ENCODE data around the gene C10orf67.

C10orf67 gene

GRCh38 chr10:23195846-23196600 is 148.6 kb downstream of the C10orf67 start:
- no peak for DNase-seq

- no peak for DNase-seq
Observed at GRCh38 chr10:23194966-23195845, 149.4 kb downstream of the C10orf67 start.

GRCh38 chr10:23194471-23194965 is 150.1 kb downstream of the C10orf67 start:
- DNase-seq, result no peak

- no peak for DNase-seq
Observed at GRCh38 chr10:23193435-23194074, 151.0 kb downstream of the C10orf67 start.

- peak; percentile 6 for DNase-seq
Observed at GRCh38 chr10:23192712-23193434, 151.7 kb downstream of the C10orf67 start.

- DNase-seq, result no peak
Observed at GRCh38 chr10:23191764-23192711, 152.6 kb downstream of the C10orf67 start, which contains the start of gene PTF1A. PTF1A (plus strand) TSS chr10:23192312; CDS start chr10:23192531, 219 bp downstream.

DNA sequence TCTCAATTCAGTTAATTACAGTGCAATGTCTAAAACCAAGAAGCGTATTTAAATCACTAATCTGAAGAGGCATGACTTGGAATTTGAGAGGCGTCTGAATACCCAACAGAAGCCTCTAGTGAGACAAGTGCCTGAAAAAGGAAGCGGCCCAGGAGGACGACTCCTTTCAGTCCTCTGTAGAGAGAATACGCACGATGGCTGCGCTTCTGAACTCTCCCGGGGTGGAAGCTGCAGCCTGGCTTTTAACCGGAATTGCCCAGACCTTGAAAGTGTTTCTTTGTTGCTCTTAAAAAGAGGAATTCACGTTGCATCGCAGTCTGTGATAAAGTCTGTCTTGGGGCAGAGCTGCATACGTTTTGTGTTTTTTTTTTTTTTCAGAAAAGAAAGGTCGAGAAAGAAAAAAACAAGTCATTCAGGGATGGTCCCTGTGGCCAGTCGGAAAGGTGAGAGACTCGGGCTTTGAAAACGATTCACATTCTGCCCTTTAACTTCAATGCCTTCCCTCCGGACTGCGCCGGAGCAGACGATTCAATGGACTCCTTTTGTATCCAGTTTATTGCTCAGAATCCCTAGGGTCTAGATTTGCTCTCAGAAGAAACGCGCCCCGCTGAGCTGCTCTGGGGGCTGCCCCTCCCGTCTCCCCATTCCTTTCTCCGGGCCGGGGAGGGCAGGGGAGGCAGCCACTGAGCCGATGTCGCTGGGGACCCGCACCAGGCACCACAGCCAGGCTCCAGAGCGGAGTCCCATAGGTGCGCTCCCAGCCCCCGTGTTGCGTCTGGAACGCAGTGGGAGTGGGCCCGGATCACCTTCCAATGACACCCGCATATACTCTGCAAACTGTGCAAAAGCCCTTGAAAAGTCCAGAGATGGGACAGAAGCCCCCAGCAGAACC is 153.5 kb downstream of the C10orf67 start:
- no peak for DNase-seq

- no peak for DNase-seq
Observed at GRCh38 chr10:23189024-23189423, 155.6 kb downstream of the C10orf67 start.

DNA sequence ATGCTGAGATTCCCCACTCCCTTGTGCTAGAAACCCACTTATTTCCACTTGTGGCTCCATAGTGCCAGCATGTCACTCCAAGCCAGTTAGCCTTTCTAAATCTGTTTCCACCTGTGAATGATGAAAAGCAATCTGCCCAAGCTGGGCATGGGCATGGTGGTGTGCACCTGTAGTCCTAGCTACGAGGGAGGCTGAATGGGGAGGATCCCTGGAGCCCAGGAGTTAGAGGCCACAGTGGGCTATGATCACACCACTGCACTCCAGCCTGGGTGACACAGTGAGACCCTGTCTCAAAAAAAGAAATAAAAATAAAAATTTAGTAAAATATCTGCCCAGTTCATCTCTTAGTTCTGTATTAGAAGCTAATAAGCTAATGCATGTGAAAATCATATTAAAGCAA is 157.4 kb downstream of the C10orf67 start:
- DNase-seq, result no peak

DNA sequence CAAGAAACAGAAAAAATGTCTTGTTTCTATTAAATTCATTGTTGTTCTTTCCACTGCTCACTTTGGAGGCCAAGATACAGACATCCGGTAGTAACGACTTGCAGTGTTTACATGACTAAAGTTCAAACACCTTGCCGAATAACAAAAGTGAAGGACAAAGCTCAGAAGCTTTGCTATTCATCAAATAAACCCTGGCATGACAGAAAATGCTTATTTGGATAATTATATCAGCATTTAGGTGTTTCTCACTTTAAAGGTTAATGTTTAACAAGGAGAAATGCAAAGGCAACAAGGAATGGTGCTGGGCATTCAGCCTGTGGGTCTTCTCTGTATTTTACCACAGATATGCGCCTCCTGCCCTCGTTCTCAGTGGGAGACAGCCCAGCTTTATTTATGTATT is 157.9 kb downstream of the C10orf67 start:
- no peak for DNase-seq

DNA sequence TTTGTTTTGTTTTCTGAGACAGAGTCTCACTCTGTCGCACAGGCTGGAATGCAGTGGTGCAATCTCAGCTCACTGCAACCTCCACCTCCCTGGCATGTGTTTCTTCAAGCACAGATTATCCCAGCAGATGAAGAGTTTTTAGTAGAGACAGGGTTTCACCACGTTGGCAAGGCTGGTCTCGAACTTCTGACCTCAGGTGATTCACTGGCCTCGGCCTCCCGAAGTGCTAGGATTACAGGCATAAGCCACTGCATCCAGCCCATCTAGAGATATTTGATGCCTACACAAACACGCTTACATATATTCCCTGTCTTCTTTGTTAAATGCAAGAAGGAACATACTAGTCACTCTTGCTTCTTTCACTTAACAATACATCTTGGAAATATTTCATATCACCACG is 158.4 kb downstream of the C10orf67 start:
- no peak for DNase-seq

DNA sequence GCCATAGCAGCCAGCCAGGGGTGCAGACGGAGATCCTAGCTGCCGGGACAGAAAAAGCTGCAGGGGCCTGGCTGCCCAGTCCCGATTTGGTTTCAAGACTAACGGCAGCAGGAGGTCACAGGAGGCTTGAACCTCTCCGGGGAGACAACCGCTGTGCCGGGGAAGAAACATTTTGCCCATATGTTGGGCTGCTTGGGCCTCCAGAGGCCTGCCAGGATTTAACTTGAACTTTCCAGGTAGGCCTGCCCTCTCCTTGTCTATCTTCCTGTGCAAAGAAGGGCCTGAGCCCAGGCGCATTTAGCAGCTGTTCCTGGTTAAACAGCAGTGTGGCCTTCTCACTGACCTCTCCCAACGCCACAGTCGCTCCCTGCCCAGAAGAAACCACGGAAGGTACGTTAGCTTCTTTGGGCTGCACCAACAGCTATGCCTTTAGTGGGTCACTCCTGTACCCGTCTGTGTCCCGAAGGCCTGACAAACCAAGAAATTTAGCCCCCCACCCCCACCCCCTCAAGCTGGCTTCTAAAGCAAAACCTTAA is 169.6 kb downstream of the C10orf67 start:
- no peak for DNase-seq

- no peak for DNase-seq
Observed at GRCh38 chr10:23174074-23174976, 170.3 kb downstream of the C10orf67 start.

DNA sequence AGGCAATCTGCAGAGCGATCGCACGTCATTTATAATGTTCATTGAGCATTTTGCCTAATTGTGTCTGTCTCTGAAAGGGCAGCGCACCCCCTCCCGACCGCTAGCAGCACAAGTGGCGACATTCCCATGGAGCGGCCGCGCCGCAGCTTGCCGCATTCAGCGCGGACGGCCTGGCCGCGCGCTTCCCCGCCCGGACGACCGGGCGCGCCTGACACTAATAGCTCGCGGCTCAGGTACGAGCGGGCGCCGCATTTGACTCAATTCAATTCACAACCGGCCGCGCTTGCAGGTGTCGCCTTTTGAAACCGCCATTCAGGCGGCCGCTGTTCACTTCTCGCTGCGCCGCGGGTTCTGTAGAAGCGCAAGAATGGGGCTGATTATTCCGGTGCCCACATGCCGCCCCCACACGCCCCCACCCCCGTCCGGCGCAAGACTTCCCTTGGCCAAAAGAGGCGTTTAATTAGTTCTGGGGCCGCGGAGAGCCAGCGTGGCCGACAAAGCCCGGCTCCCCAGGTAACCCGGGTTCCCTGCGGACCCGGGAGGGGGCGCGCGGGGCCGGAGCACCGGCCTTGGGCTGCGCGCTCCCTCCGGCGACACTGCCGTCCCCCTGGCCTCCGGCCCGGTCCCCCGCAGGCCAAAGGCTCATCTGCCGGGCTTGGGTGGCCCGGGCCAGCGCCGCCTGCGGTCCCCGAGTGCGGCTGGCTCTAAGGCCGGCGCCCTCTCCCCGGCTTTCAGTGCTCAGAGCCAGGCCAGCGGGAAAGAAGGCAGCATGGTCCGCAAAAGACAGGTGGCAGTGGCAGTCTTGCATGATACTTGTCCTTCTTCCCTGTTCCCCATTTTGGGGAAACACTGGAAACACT is 171.2 kb downstream of the C10orf67 start:
- peak; percentile 20 for DNase-seq

GRCh38 chr10:23172429-23173213 is 172.0 kb downstream of the C10orf67 start:
- no peak for DNase-seq

- DNase-seq, result no peak
Observed at GRCh38 chr10:23171232-23171876, 173.2 kb downstream of the C10orf67 start.

Measured in NCI-H2171 (cell line).